A549 treated with CpdA at 1 μM for 4 hours (cell line): ENCODE data around the gene SNAPC3. TPM values are rescaled to one million over a fixed set of nuclear protein-coding genes. Genes with fewer than 3 reads are reported as not detected.

Source experiments
- total RNA-seq: library from RNA; stranded (reverse); fragments of 200-300 nt; extraction: Qiagen RNA extraction; gene quantifications from 5 replicates; pipeline ENCODE4 v1.2.3, GENCODE V29; 2022; ENCODE audit warnings: low read depth

SNAPC3 gene
- 16.0 to 19.6 TPM (median 18.6 TPM) in 5 replicates for total RNA-seq

GRCh38 chr9:15422372-15423230 is at the start of gene SNAPC3:
Gene SNAPC3 (plus strand): TSS chr9:15422876. CDS start chr9:15422880, 4 bp downstream.

GRCh38 chr9:15510789-15511575 is 88.3 kb downstream of the SNAPC3 start, which contains the start of gene PSIP1:
Gene PSIP1 (minus strand): TSS chr9:15510970. CDS start chr9:15510188, 782 bp downstream.

Other genes with a start within 250 kb of the SNAPC3 start
- gene TTC39B, start 115.7 kb upstream of the SNAPC3 start, total RNA-seq, result 0.73 to 0.92 TPM (median 0.85 TPM) in 5 replicates
- 48.3 to 71.0 TPM (median 56.8 TPM) in 5 replicates for gene PSIP1, start 88.1 kb downstream of the SNAPC3 start, total RNA-seq
- gene CCDC171, start 130.2 kb downstream of the SNAPC3 start, total RNA-seq, result 0.34 to 0.45 TPM (median 0.41 TPM) in 5 replicates